ENCODE data around the gene ATXN2L.
A peak's percentile ranks its signal among the peaks of the same experiment; 100 is the strongest.

Gene ATXN2L

DNA sequence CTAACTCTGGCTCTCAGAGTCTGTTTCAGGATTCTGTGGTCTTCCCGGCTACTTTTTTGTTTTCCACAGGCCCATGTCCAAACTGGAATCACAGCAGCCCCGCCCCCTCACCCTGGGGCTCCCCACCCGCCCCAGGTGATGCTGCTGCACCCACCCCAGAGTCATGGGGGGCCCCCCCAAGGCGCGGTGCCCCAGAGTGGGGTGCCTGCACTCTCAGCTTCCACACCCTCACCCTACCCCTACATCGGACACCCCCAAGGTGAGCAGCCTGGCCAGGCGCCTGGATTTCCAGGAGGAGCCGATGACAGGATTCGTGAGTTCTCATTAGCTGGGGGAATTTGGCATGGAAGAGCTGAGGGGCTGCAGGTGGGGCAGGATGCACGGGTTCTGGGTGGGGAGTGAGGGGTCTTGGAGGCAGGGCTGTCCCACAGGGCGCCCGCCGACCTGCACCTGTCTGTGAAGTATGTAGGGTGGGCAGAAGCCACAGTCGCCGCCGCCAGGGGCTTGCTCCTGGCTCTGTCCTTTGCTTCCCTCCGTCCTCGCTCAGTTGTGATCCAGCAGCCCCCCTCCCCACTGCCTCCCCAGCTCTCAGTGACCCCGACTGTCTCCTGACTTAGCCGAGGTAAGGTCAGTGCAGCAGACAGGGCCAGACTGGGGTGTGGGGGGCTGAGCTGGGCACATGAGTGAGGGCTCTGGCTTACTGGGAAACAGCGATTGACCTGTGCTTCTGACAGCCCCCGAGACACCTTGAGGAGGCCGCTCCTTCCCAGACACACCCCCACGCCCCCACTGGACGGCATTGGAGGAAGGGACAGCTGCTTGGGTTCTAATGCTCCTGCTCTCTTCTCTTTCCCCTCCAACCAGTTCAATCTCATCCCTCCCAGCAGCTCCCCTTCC, 13.3 kb downstream of the ATXN2L start:
- DNase-seq (ENCODE audit: low read depth in 2 of 2), result no peak

DNA sequence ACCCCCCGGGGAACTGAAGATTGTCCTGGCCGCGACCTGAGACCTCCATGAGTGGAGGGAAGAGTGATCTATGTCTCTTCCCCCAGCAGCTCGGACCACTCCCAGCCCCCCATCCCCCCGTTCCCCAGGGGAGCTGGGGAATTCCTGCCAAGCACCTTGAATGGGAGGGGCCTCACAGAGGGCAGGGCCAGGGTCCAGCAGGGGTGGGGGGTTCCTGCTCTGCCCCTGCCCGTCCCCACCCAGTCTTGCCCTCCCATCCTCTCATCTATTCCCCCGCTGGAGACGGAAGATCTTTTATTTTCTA, 13.9 kb downstream of the ATXN2L start:
- no peak for DNase-seq (ENCODE audit: low read depth in 2 of 2)

DNA sequence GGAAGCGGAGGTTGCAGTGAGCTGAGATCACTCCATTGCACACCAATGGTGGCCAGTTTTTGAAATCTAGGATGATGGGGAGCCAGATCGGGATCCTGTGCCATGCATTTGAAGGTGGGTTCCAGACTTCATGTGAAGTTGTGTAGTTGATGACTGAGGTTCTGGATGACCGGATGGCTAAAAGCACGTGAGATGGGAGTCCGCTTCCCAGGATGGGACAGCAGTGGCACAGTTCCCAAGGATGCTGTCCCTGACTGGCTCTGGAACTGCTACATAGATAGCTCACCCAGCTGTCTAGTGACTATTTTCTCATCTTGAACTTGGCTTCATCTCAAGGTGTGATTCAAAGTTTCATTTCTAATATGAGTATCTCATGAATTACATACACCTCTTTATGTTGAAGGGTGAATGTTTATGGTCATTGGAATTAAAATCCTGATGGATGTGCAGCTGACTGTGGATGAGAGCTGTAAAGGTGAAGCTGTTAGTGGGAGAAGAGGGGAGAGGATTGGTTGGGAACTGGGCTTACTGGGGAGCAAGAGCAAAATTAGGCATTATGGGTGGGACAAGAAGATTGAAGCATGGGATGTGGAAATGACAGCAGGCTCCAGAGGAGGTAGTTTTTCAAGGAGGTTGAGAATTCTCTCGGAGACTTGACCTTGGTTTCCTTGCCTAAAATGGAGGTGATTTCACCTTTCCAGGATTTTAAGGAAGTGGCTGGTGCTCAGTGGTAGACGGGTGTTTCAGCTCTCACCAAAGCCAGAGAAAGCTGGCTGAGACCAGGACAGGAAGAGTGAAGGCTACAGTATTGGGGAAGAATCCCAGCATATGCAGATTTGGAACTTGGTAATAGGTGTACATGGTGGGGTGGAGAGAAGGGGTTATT, 15.1 kb downstream of the ATXN2L start:
- DNase-seq (ENCODE audit: low read depth in 2 of 2), result no peak

DNA sequence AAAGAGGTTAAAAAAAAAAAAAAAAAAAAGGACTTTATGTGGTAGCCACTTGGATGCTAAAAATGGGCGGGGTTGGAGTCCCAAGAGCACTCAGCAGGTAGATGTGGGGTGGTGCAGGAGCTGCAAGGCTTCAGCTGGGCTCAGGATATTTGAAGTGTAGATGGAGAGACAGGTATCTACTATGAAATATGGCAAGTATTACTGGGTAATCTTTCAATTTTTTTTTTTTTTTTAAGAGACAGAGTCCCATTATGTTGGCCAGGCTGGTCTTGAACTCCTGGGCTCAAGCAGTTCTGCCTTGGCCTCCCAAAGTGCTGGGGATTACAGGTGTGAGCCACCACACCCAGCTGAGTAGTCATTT, 15.7 kb downstream of the ATXN2L start:
- DNase-seq (ENCODE audit: low read depth in 2 of 2), result no peak

DNA sequence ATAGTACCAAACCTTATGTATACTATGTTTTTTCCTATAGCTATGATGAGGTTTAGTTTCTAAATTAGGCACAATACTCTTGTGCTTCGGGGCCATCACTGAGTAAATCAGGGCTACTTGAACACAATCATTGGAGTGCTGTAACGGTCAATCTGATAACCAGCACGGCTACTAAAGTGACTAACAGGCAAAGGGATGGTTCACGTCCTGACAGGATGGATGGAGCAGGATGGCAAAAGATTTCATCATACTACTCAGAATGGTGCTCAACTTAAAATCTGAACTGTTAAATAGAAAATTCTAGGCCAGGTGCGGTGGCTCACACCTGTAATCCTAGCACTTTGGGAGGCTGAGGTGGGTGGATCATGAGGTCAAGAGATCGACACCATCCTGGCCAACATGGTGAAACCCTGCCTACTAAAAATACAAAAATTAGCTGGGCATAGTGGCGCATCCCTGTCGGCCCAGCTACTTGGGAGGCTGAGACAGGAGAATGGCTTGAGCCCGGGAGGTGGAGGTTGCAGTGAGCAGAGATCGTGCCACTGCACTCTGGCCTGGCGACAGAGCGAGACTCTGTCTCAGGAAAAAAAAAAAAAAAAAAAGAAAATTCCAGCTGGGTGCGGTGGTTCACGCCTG, 16.3 kb downstream of the ATXN2L start:
- no peak for DNase-seq (ENCODE audit: low read depth in 2 of 2)

DNA sequence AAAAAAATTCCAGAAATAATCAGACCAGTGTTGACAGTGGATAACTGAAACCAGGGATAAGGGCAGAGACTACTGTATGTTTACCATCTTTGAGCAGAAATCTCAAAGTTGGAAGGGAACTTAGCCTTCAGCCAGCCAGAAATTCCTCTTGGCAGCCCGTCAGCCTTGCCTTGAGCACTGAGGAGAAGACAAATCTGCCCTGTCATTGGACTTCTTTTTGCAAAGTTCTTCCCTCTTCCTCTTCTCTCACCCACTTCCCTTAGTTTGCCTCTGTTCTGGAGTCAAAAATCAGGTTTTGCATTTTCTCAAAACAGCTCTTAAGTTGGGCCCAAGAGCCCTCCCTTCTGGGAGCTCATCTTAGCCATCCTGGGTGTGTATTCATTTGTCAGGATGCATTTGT, 17.1 kb downstream of the ATXN2L start:
- no peak for DNase-seq (ENCODE audit: low read depth in 2 of 2)

DNA sequence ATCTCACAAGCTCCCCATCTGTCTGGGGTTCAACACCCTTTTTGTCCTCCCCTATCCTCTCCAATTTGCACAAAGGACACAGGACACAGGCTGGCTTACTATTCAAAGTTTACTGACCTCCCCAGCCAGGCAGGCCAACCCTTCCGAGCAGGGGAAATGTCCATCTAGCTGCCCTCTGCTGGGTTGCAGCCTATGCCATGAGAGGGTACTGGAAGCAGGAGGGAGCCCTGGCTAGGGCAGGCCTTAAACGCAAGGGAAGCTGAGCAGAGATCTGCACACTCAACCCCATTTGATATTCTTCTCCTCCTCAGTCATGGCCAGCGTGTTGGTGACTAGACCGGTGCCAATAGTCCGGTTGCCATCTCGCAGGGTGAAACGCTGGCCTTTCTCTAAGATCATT, 19.9 kb downstream of the ATXN2L start:
- DNase-seq (ENCODE audit: low read depth in 2 of 2), result no peak

DNA sequence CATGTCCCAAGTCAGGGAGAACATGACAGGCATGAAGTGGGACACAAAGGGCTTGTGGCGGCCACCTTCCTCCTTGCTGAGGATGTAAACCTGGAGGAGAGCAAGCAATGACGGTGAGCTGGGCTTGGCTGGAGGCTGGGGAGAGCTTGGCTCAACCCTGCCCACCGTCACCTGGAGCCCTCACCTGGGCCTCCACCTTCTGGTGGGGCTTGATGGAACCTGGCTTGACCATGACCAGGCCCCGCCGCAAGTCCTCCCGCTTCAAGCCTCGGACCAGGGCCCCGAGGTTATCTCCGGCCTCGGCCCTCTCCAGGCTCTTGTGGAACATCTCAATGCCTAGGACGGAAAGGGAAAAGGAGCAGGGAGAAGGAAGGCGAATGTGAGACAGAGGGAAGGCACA, 21.0 kb downstream of the ATXN2L start:
- DNase-seq (ENCODE audit: low read depth in 2 of 2), result no peak

DNA sequence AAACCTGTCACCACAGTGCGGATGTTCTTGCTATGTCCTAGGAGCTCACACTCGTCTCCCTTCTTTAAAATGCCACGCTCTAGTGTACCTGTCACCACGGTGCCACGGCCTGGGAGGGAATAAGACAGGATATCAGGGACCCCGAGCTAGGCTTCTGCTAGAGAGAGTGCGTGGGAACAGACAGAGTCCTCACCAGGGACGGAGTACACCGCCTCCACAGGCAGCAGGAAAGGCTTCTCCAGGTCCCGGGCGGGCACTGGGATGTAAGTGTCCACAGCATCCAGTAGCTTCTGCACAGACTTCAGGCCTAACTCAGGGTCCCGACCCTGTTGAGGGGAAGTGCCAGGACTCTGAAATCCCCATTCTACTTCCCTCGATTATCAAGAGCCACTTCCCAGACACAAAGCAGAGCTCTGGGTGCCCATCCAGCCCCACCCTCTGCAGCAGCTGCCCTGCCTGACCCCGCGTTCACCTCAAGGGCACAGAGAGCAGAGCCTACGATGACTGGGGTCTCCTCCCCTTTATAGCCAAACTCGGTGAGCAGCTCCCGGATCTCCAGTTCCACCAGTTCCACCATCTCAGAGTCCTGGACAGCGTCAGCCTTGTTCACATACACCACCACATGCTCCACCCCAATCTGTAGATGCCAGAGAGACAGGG, 21.6 kb downstream of the ATXN2L start:
- no peak for DNase-seq (ENCODE audit: low read depth in 2 of 2)

DNA sequence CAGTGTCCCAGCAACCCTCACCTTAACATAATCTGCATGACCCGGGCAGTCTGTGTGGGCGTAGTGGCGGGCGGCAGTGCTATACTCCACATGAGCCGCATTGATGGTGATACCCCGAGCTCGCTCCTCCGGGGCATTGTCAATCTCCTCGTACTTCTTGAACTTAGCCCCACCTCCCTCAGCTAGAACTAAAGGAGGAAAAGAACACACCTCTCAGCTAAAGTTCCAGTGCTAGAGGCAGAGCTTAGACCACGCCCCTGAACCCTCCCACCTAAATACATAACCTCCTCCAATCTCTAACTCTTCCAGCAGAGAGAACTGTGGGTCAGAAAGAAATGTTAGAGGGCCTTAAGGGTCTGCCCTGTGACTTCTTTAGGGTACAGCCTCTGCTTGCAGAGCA, 22.5 kb downstream of the ATXN2L start:
- no peak for DNase-seq (ENCODE audit: low read depth in 2 of 2)

DNA sequence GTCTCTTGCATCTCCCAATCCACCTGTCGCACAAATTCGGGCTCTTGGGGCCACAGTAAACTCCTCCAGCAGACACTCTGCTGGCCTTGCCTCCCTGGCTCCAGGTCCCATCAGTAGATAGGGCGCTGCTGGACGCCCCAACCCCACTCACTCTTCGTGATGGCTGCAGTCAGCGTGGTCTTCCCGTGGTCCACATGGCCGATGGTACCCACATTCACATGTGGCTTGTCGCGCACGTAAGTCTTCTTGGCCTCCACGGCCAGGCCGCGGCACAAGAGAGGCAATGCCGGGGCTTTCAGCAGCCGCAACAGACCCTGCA, 22.9 kb downstream of the ATXN2L start:
- no peak for DNase-seq (ENCODE audit: low read depth in 2 of 2)

DNA sequence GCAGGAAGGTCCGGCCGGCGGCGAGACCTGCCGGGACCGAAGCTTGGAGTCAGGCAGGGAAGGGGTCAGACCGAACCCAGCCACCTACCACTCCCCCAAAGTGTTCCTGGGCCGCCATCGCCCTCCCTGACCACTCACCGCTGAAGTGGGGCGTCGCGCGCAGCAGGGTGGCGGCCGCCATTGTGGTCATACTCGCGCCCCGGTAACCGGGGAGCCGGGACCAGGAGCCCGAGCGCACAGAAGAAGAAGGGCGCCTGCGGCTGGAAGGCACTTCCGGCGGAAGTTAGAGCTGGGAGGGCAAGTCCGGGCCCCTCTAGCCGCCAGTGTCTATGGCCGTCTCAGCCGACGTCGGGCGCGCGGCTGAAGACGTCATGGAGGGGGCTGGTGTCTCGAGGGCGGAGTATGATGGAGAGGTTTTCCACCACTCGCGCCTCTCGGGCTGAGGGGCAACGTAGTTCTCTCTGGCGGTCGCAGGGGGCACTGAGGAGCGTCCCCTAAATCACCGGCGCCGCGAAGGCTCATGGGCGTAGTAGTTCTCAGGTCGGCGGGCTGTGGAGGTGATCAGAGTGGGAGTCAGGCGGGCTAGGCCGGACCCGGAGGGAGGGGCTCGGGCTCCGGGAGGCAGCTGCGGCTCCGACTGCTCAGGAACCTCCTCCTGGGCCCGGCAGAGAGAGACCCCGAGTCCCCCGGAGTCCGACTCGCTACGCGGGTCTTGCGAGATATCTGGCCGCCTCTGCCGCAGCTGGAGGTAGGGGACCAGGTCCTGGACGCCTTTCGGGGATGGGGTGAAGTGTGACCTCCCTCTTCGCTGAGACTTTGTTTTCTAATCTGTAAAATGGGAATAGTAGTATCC, 23.5 kb downstream of the ATXN2L start, which contains the start of gene TUFM:
TSS of gene TUFM (minus strand) at position 269 of the 853 bp plus-strand sequence. CDS start at position 190, 79 bp downstream.
- DNase-seq (ENCODE audit: low read depth in 2 of 2), result peak; percentile 97 to 98

DNA sequence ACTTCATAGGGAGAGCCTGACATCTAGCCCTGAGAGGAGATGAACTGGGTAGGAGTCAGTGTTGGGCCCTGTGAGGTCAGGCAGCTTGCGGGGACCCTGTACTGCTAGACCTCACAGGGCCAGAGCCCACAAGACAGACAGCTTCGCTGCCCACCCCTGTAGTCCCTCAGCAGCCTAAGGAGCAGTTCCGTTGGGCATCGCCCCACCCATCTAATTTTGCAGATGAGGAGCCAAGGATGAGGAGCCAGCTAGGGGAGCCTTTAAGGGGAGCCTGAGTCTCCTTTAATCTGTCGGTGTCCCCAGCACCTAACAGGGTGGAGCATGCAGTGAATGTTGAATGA, 24.1 kb downstream of the ATXN2L start:
- DNase-seq (ENCODE audit: low read depth in 2 of 2), result no peak

DNA sequence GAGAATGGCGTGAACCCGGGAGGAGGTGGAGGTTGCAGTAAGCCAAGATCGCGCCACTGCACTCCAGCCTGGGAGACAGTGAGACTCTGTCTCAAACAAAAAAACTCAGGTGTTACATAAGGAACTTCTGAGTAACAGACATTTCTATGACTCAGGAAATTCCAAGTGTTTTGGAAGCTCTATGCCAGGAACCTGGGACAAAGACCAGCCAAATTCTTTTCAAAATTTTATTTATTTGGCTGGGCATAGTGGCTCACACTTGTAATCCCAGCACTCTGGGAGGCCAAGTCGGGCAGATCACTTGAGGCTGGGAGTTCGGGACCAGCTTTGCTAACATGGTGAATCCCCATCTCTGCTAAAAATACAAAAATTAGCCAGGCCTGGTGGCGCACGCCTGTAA, 35.6 kb downstream of the ATXN2L start:
- no peak for DNase-seq (ENCODE audit: low read depth in 2 of 2)

DNA sequence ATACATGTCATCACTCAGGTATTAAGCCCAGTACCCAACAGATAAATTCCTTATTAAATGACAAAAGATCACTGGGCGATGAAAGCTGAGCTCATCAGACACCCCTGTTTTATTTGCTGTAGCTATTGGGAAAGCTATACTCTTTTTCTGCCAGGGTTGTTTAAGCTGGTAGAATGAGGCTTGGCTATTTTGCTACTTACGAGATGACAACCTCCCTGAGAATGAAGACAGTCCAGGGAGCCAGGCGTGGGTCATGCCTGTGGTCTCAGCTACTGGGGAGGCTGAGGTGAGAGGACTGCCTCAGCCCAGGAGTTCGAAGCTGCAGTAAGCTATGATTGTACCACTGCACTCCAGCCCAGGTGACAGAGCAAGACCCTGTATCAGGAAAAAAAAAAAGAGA, 36.5 kb downstream of the ATXN2L start:
- DNase-seq (ENCODE audit: low read depth in 2 of 2), result no peak

DNA sequence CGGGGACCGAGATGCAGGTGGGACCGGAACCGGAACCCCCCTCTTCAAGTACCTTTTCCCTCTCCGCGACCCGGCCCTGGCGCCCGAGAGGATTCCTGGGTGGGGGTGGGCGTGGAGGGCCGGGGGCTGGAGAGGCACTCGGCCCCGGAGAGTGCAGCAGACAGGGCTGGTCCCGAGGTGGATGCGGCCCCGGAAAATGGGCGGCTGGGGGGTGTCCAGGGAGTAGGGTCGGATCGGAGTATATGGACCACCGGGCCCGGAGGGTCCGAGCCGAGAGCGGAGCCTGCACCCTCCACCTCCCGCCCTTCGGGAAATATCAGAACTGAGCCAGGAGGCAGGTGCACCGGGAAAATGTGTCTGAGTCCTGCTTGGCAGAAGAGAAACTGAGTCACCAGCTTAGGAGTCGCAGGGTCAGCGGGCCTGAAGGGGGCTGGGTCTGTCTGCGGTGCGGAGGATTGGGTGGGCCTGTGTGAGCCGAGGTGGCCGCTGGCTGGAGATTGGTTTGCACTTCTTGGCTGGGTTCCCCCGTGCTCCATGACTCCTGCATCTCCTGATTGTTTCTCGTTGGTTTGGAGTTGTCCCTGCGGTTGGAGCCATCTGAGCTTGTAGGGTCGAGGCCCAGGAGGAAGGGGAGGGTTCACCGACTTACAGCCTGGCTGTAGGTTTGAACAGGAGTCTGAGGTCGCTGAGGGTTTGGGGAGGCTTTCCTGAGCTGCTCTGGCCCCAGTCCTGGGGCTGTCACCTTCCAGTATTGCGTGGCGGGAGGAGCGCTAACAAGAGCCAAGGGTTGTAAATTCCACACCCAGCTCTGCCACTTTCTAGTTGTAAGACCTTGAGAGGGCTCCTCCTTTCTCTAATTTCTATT, 41.4 kb downstream of the ATXN2L start:
- no peak for DNase-seq (ENCODE audit: low read depth in 2 of 2)

DNA sequence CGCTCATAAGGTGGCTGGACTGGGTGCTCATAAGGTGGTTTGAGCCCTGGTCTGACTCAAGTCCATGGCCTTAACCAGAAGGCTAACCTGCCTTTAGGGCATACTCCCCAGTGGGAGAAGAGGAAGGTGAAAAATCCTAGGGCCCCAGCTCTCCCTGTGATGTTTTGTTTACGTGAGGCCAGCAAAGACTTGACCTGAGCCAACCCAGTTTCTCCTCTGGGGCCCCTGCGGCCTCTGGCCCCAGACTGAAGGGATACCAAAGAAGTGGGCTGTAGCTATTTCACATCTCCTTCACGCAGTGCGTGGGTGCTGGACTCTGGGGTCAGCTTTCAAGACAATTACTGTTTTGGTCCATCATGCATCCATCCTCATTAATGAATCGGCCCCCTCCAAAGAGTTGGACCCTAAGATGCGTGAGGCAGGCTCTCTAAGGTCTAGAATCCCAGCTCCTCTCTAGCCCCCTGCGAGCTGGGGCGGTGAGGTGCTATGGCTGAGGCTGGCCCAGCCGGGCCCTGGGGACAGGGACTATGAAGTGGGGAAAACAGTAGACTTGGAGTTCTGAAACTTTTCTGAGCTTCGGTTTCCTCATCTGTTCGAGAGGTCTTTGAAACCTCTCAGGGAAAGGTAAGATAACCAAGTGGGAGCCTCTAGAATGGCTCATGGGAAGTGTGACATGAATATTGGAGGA, 42.3 kb downstream of the ATXN2L start:
- DNase-seq (ENCODE audit: low read depth in 2 of 2), result no peak

DNA sequence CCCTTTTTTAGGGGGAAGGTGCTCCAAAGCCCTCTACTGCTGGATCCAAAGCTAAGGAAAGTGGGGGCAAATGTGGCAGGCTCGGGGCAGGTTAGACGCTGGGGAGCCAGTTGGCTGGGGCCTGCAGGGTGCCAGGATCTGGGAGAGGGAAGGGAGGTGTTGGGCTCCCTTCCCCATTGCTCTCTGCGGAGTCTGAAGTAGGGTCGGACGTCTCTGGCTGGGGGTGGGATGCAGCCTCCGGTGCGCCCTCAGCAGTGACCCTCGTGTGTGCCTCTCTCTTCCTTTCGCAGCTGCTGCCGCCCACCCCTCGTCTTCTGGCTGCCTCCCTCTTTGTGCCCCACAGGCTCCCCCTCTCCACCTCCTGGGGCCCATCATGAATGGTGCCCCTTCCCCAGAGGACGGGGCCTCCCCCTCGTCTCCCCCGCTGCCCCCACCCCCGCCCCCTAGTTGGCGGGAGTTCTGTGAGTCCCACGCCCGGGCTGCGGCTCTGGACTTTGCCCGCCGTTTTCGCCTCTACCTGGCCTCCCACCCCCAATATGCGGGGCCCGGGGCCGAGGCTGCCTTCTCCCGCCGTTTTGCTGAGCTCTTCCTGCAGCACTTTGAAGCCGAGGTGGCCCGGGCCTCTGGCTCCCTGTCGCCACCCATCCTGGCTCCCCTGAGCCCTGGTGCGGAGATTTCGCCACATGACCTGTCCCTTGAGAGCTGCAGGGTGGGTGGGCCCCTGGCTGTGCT, 43.1 kb downstream of the ATXN2L start:
- no peak for DNase-seq (ENCODE audit: low read depth in 2 of 2)

DNA sequence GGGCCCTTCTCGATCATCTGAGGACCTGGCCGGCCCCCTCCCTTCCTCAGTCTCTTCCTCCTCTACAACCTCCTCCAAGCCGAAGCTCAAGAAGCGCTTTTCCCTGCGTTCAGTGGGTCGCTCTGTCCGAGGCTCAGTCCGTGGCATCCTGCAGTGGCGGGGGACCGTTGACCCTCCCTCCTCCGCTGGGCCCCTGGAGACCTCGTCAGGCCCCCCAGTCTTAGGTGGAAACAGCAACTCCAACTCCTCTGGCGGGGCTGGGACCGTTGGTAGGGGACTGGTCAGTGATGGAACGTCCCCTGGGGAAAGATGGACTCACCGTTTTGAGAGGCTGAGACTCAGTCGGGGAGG, 43.6 kb downstream of the ATXN2L start:
- DNase-seq (ENCODE audit: low read depth in 2 of 2), result no peak
